Pancreas (tissue), 10 donors: ENCODE measurements around the gene ZNF423. TPM values are rescaled to one million over a fixed set of nuclear protein-coding genes. Genes with fewer than 3 reads are reported as not detected.

Experiments used
- ATAC-seq, 4 donors: fragments of 200-7000 bp; cut with Tn5 transposase; one replicate each; pipeline versions ENCODE4 v1.8.0 to v1.9.1; 2020; ENCODE audit warnings: mild to moderate bottlenecking in 4 of 4, moderate library complexity in 4 of 4
- DNase-seq, 6 donors: peaks; one replicate each; pipeline ENCODE4 v3.0.0-alpha.2; 2020
- FAIRE-seq: peaks from 2 replicates; lab custom pipeline; 2012; peaks lifted over from hg19 to GRCh38; lab: Jason Lieb, UNC
- H3K27ac ChIP-seq, 4 donors: fragments of 200-600 bp; sonication (generic); 1 replicate in 3 of 4; 2 replicates in 1 of 4; pipeline versions ENCODE4 v1.5.0 to v1.8.0; 2020
- H3K27me3 ChIP-seq, 4 donors: fragments of 200-600 bp; one replicate each; pipeline ENCODE4 v1.8.0; 2021
- H3K36me3 ChIP-seq, 3 donors: fragments of 200-600 bp; sonication (generic) in 1 of 3; one replicate each; pipeline versions ENCODE4 v1.5.0 to v1.8.0; 2020 to 2021
- H3K4me1 ChIP-seq, 3 donors: fragments of 200-600 bp; one replicate each; pipeline ENCODE4 v1.8.0; 2021
- H3K4me3 ChIP-seq, 4 donors: fragments of 200-600 bp; sonication (generic) in 2 of 4; one replicate each; pipeline versions ENCODE4 v1.5.0 to v1.8.0; 2020 to 2021
- H3K9me3 ChIP-seq, 4 donors: fragments of 200-600 bp; one replicate each; pipeline ENCODE4 v1.8.0; 2021
- WGBS, 2 donors: extraction: QIAGEN DNeasy Blood & Tissue Kit; methylation state at CpG; one replicate each; pipeline ENCODE4 v1.1.7; 2013; 5-methylcytosine and 5-hydroxymethylcytosine counted together
- intact Hi-C, 3 donors: fragments of 100-400 bp; cut with DNase I; formaldehyde crosslinking; loops; one replicate each; pipeline versions ENCODE4 v1.11.1 to v1.14.2; 2022
- polyA plus RNA-seq, 2 donors: library from polyadenylated mRNA; stranded (reverse); fragments of 200-250 nt; gene quantifications; one replicate each; pipeline ENCODE4 v1.2.3, GENCODE V29; 2013
- total RNA-seq, 6 donors: library from RNA; stranded (reverse); fragmentation: NEBNext Ultra II Directional in 4 of 6; extraction: Animal tissue kit (Norgen Biotek cat#: 25700) in 4 of 6; gene quantifications; one replicate each; pipeline versions ENCODE4 v1.2.1 to v1.2.4, GENCODE V29; 2021 to 2023
- TF ChIP-seq, protein P1 (sequence below), 4 donors: fragments of 200-600 bp; sonication (generic) in 3 of 4; IDR thresholded peaks; one replicate each; pipeline versions ENCODE4 v1.5.0 to v1.8.0; 2021; ENCODE audit warnings: antibody characterized with exemption in 4 of 4
- donor health status: healthy with polysubstance abuse.
- donor health status: DM: no; HTN: no; CAD: no; lungs with moderate emphysema.
- donor health status: DM: no; HTN: no; CAD: no.
- donor health status: control.
- donor health status: control.
- donor health status: Bipolar disorder and iron deficiency.
- donor health status: DM: yes; HTN: yes; CAD: no.
- donor health status: DM: no; HTN: no; CAD: no.
- donor health status: DM: no; HTN: no; CAD: no.
- donor health status: DM: yes; HTN: yes; CAD: no.

Gene ZNF423
- total and polyA plus RNA-seq, 8 donors = 0.61 to 5.1 (median 3.0) TPM

DNA sequence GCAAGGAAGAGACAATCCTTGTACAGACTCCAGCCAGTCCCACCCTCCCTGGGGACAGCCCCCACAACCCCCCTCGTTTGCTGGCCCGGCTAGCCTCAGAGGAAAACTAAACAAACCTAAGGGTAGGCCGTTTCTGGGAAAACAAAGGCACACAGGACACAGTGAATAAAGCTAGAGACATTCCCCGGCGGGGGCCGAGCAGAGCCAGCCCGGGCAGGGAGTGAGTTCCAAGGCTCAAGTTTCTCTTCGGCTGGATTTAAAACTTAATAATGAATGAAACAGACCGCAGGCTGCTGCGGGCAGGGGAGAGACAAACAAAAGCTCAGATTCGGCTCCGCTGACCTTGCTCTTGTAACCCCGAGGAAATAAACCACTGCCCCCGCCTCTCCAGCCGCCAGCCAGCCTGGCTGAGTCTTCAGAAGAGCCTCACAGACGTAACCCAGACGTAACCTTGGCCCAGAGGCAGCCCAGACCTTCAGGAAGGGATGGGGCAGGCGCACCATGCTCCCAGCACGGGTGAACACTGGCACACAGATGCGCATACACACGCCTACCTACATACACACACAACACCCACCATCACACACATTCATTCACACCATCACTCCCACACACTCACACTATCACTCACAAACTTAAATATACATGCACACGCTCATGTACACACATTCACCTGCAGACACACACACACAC is 216.0 kb downstream of the ZNF423 start:
- Histone ChIP-seq H3K36me3 (no peaks in the 10 kb centered on the region), H3K4me1 (no peaks in the 10 kb centered on the region), H3K27ac (no peak overlapping the region), H3K4me3 (no peak overlapping the region), H3K27me3 (no peaks in the 10 kb centered on the region), H3K9me3 (no peaks in the 10 kb centered on the region)
- TF ChIP-seq, protein P1, sequence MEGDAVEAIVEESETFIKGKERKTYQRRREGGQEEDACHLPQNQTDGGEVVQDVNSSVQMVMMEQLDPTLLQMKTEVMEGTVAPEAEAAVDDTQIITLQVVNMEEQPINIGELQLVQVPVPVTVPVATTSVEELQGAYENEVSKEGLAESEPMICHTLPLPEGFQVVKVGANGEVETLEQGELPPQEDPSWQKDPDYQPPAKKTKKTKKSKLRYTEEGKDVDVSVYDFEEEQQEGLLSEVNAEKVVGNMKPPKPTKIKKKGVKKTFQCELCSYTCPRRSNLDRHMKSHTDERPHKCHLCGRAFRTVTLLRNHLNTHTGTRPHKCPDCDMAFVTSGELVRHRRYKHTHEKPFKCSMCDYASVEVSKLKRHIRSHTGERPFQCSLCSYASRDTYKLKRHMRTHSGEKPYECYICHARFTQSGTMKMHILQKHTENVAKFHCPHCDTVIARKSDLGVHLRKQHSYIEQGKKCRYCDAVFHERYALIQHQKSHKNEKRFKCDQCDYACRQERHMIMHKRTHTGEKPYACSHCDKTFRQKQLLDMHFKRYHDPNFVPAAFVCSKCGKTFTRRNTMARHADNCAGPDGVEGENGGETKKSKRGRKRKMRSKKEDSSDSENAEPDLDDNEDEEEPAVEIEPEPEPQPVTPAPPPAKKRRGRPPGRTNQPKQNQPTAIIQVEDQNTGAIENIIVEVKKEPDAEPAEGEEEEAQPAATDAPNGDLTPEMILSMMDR (IDR thresholded peaks at IDR 0.05) = no peak
- 53 to 55% methylated on average over 22 of the region's 22 CpGs for WGBS, 2 donors
- intact Hi-C loops = no loop called here
- DNase-seq = peak in 1 of 6 donors; percentile 38
- peak in 3 of 4 donors; percentile 14 to 54 (median 40) for ATAC-seq
- FAIRE-seq = no peak

DNA sequence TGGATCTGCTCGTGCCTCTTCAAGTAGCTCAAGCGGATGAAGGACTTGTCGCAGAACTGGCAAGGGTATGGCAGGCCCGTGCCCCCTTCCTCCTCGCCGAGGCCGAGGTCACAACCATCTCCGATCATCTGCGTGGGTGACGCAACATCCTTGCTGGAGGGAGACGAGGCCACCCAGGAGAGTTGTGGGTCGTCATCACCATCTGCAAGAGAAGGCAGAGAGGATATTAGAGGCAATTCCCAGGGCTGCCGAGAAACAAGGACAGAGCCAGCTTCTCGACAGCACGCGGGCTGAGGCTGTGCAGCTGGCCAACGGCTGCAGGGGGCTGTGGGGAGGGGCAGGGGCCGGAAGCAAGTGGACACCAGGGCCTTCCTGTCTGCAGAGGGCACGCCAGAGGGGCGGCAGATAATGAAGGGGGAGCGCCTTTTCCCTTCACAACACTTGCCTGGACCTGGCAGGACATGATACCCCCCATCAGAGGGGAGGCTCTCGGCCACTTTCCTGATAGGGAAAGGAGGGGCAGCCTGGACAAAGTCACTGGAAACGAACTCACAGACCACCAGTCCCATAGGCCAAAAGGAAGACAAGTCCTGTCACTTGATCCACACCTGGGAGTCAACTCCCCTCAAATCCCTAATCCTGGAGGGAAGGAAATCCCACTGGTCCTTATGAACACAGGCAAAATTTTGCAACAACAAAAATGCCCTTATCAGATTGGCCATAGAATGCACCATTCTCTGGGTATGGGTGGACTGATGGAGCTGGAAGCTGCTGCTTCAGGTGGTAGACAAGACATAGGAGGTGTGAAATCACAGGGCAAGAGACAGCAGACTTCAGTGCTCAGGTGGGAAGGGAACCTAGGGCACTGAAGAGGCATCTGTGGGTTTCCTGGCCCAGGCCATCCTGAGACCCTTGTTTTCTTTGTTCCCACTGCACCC is 217.0 kb downstream of the ZNF423 start:
- no peak for FAIRE-seq
- no peaks in the 10 kb centered on the region for H3K36me3 ChIP-seq
- intact Hi-C loops = no loop called here
- H3K4me3 ChIP-seq = no peak overlapping the region
- peak in 1 of 6 donors; percentile 45 for DNase-seq
- 77 to 79% methylated on average over 23 of the region's 23 CpGs for WGBS, 2 donors
- TF ChIP-seq, protein P1 (IDR thresholded peaks at IDR 0.05) = no peak
- H3K9me3 ChIP-seq = no peaks in the 10 kb centered on the region
- H3K27me3 ChIP-seq = no peaks in the 10 kb centered on the region
- no peak for ATAC-seq
- H3K4me1 ChIP-seq = no peaks in the 10 kb centered on the region
- H3K27ac ChIP-seq = no peak overlapping the region

DNA sequence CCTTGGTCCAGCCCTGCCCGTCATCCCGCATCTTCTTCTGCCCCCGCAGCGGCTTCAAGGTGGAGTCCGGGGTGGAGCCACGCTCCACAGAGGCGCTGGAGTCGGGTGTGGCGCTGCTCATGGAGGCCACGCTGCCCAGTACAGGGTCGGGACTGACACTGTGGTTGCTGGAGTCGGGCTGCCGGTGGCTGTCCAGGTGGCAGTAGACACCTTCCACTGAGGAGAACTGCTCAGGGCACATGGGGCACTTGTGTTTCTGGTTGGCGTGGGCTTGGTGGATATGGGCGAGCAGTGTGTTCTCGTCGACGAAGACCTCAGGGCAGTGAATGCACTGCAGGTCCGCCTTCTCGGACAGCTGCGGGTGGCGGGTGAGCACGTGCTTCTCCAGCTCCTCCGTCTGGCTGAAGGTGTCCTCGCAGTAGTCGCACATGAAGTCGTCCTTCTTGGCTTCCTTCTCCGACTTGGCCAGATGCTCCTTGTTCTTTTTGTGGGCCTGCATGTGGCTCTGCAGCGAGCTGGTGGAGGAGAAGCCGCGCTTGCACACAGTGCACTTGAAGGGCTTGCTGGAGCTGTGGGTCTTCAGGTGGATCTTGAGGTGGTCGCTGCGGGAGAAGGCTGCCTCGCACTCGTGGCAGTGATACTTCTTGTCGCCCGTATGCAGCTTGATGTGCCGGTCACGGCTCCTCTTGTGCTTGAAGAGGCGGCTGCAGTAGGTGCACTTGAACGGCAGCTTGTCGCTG is 217.8 kb downstream of the ZNF423 start:
- H3K4me3 ChIP-seq = no peak overlapping the region
- no peak overlapping the region for H3K27ac ChIP-seq
- H3K36me3 ChIP-seq = no peaks in the 10 kb centered on the region
- ATAC-seq (no peak), DNase-seq (peak in 1 of 6 donors; percentile 39), FAIRE-seq (no peak)
- intact Hi-C loops = no loop called here
- no peaks in the 10 kb centered on the region for H3K4me1 ChIP-seq
- H3K27me3 ChIP-seq = no peaks in the 10 kb centered on the region
- no peaks in the 10 kb centered on the region for H3K9me3 ChIP-seq
- 93 to 94% methylated on average over 42 of the region's 42 CpGs for WGBS, 2 donors
- TF ChIP-seq, protein P1 (IDR thresholded peaks at IDR 0.05) = no peak

DNA sequence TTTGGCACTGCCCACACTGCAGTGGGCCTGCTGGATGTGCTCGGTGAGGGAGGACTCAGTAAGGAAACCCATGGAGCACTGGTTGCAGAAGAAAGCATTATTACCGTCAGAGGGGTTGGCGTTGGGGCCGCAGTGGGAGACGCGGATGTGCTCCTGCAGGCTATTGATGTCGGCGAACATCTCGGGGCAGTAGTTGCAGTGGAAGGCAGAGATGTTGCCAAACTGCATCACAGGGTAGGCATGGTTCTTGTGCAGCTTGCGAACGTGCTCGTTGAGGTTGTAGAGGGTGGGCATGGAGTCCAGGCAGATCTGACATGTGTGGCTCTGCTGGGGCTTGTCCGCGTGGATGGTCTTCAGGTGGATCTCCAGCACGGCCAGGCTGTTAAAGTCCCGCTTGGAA is 218.4 kb downstream of the ZNF423 start:
- WGBS, 2 donors = 95 to 98% methylated on average over 16 of the region's 16 CpGs
- ATAC-seq (no peak), FAIRE-seq (no peak), DNase-seq (peak in 1 of 6 donors; percentile 33)
- TF ChIP-seq, protein P1 (IDR thresholded peaks at IDR 0.05) = no peak
- no peaks in the 10 kb centered on the region for H3K36me3 ChIP-seq
- no peak overlapping the region for H3K27ac ChIP-seq
- no peaks in the 10 kb centered on the region for H3K4me1 ChIP-seq
- intact Hi-C loops = no loop called here
- no peaks in the 10 kb centered on the region for H3K9me3 ChIP-seq
- no peaks in the 10 kb centered on the region for H3K27me3 ChIP-seq
- no peak overlapping the region for H3K4me3 ChIP-seq
